ENCODE data around the gene CIT.

Gene CIT

DNA sequence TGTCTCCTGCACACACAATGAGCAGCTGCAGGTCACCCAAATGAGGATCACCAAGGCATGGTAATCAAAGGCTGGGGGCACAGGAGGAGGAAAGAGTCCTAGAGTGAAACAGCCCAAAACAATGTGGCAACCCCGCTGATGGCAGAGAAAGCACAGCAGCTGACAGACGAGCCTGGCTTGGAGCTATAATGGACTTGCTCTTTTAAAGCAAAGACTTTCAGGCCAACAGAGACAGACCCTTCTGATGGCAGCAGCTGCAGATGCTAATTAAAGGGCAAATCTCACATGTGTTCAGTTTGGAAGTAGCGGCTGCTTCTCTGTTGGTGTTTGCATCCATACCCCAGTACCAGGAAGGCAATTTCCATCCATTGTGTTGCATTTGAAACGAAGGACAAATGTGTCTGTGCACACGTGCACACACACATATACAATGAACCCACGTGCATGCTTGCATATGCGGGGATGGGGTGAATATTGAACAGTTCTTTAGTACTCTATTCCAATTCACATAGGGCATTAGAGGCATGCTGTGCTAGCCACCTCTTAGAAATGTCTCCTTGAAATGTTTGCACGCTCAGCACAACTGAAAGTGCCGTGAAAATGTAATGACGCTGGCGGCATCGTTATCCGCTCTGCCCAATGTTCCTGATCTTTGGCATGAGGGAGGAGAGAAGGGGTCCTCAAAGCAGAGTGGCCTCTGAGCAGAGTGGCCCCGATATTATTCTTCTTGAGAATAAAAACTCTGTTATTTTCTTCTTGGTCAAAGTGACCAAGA lies 38.1 kb downstream of the CIT start:
- no peak overlapping the region for H3K4me3 ChIP-seq
- H3K36me3 ChIP-seq = no peaks in the 10 kb centered on the region
- intact Hi-C loops (cut with DNase I; ENCODE audit: low total_unique reads) = no loop called here
- H3K27me3 ChIP-seq = no peaks in the 10 kb centered on the region
- no peak for TF ChIP-seq CTCF (IDR thresholded peaks at IDR 0.05)
- DNase-seq = no peak
- H3K4me1 ChIP-seq = no peaks in the 10 kb centered on the region
- H3K9me3 ChIP-seq = peaks cover 0 to 5% (median 0%) of the 10 kb centered on the region in 3 donors
- H3K27ac ChIP-seq = no peak overlapping the region

GRCh38 chr12:119836781-119837180 lies 40.3 kb downstream of the CIT start:
- H3K4me3 ChIP-seq = no peak overlapping the region
- H3K4me1 ChIP-seq = no peaks in the 10 kb centered on the region
- H3K9me3 ChIP-seq = peaks cover 0 to 2% (median 0%) of the 10 kb centered on the region in 3 donors
- intact Hi-C loops (cut with DNase I; ENCODE audit: low total_unique reads) = no loop called here
- DNase-seq = no peak
- no peak for TF ChIP-seq CTCF (IDR thresholded peaks at IDR 0.05)
- no peak overlapping the region for H3K27ac ChIP-seq
- H3K36me3 ChIP-seq = no peaks in the 10 kb centered on the region
- H3K27me3 ChIP-seq = no peaks in the 10 kb centered on the region

- Histone ChIP-seq H3K9me3 (no peaks in the 10 kb centered on the region), H3K4me1 (no peaks in the 10 kb centered on the region), H3K36me3 (no peaks in the 10 kb centered on the region), H3K27ac (no peak overlapping the region), H3K27me3 (no peaks in the 10 kb centered on the region), H3K4me3 (no peak overlapping the region)
- no peak for DNase-seq
- TF ChIP-seq CTCF (IDR thresholded peaks at IDR 0.05) = no peak
- intact Hi-C loops (cut with DNase I; ENCODE audit: low total_unique reads) = no loop called here
Observed at GRCh38 chr12:119835068-119835467, 42.1 kb downstream of the CIT start.

DNA sequence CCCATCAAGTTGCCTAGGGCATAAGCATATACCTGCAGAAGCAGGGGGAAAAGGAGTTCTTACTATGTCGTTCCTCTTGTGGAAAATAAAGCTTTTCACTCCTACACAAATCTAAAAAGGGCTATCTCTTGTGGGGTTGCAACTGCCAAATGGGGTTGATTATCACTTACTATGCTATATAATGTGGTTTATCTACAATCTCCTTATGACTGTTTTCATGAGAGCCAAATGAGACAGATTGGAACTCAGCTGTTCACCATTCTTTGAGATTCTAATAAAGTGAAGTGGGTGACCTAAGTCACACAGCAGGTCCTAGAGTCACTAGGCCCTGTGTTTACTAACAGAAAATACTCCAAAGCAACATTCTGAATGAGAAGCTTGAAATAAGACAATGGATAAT lies 47.7 kb downstream of the CIT start:
- no peaks in the 10 kb centered on the region for H3K27me3 ChIP-seq
- H3K27ac ChIP-seq = no peak overlapping the region
- no peak overlapping the region for H3K4me3 ChIP-seq
- no peaks in the 10 kb centered on the region for H3K4me1 ChIP-seq
- no peak for DNase-seq
- no peaks in the 10 kb centered on the region for H3K36me3 ChIP-seq
- no peak for TF ChIP-seq CTCF (IDR thresholded peaks at IDR 0.05)
- intact Hi-C loops (cut with DNase I; ENCODE audit: low total_unique reads) = no loop called here
- H3K9me3 ChIP-seq = no peaks in the 10 kb centered on the region

GRCh38 chr12:119828300-119828699 lies 48.8 kb downstream of the CIT start:
- Histone ChIP-seq H3K27me3 (no peaks in the 10 kb centered on the region), H3K4me3 (no peak overlapping the region), H3K27ac (no peak overlapping the region), H3K4me1 (no peaks in the 10 kb centered on the region), H3K9me3 (no peaks in the 10 kb centered on the region), H3K36me3 (no peaks in the 10 kb centered on the region)
- DNase-seq = no peak
- intact Hi-C loops (cut with DNase I; ENCODE audit: low total_unique reads) = no loop called here
- no peak for TF ChIP-seq CTCF (IDR thresholded peaks at IDR 0.05)
